Adrenal gland (tissue), 5 donors: ENCODE results near the gene CEP57.

Experiments used
- POLR2A ChIP-seq, 2 donors: fragments of 450-650 bp; IDR thresholded peaks; one replicate each; pipeline ENCODE4 v1.6.1; 2017; ENCODE audit warnings: antibody characterized with exemption in 2 of 2, mild to moderate bottlenecking in 2 of 2, moderate library complexity in 1 of 2
- TF ChIP-seq, protein P1 (sequence below), 6 experiments: fragments of 450-650 bp in 4 of 6; fragments of 200-600 bp in 2 of 6; sonication (generic) in 1 of 6; IDR thresholded peaks; 1 replicate in 5 of 6; 2 replicates in 1 of 6; pipeline versions ENCODE4 v1.5.1 to v1.8.0; 2016 to 2021; ENCODE audit warnings: antibody characterized with exemption in 6 of 6, mild to moderate bottlenecking in 2 of 6, moderate library complexity in 1 of 6
- donor health status: DM: no; HTN: no; CAD: no.

DNA sequence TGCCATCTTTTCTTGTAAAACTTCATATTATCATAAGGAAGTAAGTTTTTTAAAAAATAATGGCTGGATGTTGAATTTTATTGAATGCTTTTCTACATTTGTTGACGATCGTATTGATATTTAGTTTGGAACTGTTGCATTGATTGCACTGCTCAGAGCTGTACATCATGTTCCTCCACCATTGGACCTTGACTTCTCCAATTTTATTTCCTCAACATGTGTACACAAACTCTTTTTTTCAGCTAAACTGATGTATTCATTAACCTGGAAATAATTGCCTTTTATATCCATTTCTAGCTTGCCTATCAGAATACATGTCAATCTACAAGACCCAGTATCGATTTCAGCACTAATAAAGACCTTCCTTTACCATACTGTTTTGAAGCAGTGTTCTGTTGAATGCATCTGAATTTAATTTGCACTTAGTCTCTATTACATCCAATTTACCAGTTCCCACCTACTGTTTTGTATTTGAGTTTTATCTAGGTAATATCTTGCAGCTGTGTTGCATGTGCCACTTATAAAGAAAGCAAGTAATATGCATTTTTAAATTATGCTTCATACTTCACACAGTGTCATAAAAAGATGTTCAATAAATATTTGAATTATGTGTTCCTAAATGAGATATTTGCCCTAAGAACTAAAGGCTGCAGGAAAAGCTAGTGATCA lies 5.5 kb downstream of the CEP57 start:
- no peak for TF ChIP-seq POLR2A (IDR thresholded peaks at IDR 0.05)
- TF ChIP-seq, protein P1, sequence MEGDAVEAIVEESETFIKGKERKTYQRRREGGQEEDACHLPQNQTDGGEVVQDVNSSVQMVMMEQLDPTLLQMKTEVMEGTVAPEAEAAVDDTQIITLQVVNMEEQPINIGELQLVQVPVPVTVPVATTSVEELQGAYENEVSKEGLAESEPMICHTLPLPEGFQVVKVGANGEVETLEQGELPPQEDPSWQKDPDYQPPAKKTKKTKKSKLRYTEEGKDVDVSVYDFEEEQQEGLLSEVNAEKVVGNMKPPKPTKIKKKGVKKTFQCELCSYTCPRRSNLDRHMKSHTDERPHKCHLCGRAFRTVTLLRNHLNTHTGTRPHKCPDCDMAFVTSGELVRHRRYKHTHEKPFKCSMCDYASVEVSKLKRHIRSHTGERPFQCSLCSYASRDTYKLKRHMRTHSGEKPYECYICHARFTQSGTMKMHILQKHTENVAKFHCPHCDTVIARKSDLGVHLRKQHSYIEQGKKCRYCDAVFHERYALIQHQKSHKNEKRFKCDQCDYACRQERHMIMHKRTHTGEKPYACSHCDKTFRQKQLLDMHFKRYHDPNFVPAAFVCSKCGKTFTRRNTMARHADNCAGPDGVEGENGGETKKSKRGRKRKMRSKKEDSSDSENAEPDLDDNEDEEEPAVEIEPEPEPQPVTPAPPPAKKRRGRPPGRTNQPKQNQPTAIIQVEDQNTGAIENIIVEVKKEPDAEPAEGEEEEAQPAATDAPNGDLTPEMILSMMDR (IDR thresholded peaks at IDR 0.05) = no peak
